T-helper 1 cell treated with Interleukin-12 subunit alpha and Interleukin-12 subunit beta and Interleukin-4 antibody, amounts not matched to agents 30 ng/mL and 1 ng/mL, for 36 hours (primary cell): Measurements from ENCODE around the gene LASP1. TPM values are rescaled to one million over a fixed set of nuclear protein-coding genes. Genes with fewer than 3 reads are reported as not detected.

Experiments
- total RNA-seq: library from RNA; stranded (reverse); gene quantifications from 2 replicates; pipeline ENCODE4 v1.2.3, GENCODE V29; 2022

Gene LASP1
- total RNA-seq, 1 donor from 2014 or later = 217 TPM

Other genes starting within 250 kb of the LASP1 start
- gene EPOP, start 195.1 kb upstream of the LASP1 start, total RNA-seq = 16.1 and 16.5 TPM in 2 replicates
- 303 and 305 TPM in 2 replicates for gene MLLT6, start 164.8 kb upstream of the LASP1 start, total RNA-seq
- gene CISD3, start 139.7 kb upstream of the LASP1 start, total RNA-seq = 38.3 and 47.1 TPM in 2 replicates
- gene PCGF2, start 121.7 kb upstream of the LASP1 start, total RNA-seq = 2.1 and 2.7 TPM in 2 replicates
- gene PSMB3, start 117.3 kb upstream of the LASP1 start, total RNA-seq = 318 and 320 TPM in 2 replicates
- gene PIP4K2B, start 70.5 kb upstream of the LASP1 start, total RNA-seq = 40.7 and 44.1 TPM in 2 replicates
- gene CWC25, start 44.7 kb upstream of the LASP1 start, total RNA-seq = 35.2 and 37.1 TPM in 2 replicates
- 1,229 and 1,273 TPM in 2 replicates for gene RPL23, start 16.3 kb upstream of the LASP1 start, total RNA-seq
- not detected in 2 replicates for gene FBXO47, start 97.3 kb downstream of the LASP1 start, total RNA-seq